Posterior cingulate gyrus (tissue), 11 donors: ENCODE data around the gene TMEM132D.
"Not testable (repeated sequence)": the region's sequence is repeated elsewhere in the genome, so short reads cannot be mapped to it uniquely, and the experiment has no call there.

ENCODE experiments used
- DNase-seq, 10 donors: peaks; one replicate each; pipeline versions ENCODE4 v3.0.0 to v3.0.0-alpha.2; 2020 to 2021; ENCODE audit warnings: mixed read lengths in 3 of 10
- intact Hi-C: fragments of 100-400 bp; cut with DNase I; formaldehyde crosslinking; loops from one replicate; pipeline ENCODE4 v1.15.1; 2023

The TMEM132D gene

DNA sequence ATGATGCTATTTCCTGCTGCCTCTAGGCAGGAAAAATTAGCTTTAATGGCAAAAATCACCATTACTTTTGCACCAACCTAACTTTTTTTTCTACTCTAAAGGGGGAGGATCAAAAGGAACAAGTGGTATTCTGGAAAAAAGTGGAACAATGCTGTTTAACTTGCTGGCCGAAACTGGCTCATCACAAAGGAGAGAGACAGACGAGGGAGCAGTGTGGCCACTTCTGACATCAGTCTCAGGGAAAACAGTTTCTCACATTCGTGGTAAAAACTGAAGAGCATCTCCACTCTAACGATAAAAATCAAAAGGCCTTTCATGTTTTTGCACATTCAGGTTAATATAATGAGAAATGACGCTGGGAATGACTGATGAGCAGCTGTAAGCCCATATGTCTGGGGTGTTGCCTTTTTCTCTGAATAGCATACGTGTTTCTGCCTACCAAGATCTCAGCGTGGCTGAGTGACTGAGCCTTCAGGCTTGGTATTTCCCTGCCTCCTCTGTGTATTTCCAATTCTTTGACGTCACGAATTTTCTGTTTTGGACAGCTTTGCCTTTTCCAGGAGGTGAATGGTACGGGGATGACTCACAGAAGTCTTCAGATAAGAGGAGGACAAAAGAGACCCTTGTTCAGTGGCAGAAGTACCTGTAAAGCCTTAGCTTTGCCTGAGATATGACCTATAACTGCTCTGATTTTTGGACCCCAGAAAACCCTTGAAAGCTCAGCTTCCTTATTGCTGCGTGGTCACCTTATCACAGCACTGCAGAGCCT lies 691.8 kb downstream of the TMEM132D start:
- intact Hi-C loops: no loop called here
- no peak for DNase-seq

DNA sequence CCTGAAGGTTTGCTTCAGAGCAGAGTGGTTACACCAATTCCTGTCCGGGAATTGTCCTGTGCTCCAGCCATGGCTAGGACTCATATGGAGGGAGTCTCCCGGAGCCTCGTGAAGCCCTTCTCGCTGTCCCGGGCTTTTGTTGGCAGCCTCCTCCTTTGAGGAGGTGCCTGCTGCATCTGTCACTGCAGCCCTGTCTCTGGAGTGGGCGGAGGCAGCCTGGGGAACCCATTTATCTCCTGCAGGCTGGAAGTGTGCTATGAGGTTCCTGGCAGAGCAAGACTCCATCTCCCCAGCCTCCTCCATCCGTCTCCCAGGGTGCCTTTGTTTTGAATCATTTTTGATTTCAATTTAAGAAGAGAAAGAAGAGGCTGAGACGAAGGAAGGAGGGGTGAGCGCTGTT lies 695.3 kb downstream of the TMEM132D start:
- intact Hi-C loops: no loop called here
- peak in 8 of 10 donors; percentile 39 to 93 (median 58) for DNase-seq

DNA sequence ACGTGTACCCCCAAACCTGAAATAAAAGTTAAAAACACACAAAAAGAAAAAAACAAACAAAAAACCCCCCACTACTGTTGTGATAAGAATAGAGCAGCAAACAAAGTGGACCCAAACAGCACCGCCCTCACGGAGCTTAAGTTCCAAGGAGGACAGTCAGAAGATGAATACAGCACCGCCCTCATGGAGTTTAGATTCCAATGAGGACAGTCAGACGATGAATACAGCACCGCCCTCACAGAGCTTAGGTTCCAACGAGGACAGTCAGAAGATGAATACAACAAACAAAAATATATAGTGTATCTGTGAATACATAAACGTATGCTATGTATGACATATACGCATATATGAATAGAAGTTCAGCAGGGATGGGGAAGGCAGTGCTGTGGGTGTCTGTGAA lies 696.7 kb downstream of the TMEM132D start:
- DNase-seq: no peak
- intact Hi-C loops: no loop called here

DNA sequence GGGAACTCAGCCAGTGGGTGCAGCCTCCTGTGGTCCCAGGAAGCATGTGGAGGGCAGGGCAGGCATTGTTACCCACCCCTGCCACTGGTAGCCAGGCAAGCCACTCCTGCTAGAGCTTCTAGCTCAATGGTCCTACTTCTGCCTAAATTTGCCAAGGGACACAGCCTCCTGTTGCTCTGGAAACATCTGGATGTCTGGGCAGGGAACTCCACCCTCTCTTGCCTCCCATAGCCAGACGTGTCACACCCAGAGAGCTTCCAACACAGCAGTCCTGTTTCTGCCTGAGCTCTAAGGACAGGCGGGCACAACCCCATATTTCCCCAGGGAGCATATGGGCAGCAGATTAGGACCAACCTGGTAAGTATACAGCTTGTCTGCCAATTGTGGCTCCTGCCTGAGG lies 700.4 kb downstream of the TMEM132D start:
- intact Hi-C loops: no loop called here
- DNase-seq: no peak

DNA sequence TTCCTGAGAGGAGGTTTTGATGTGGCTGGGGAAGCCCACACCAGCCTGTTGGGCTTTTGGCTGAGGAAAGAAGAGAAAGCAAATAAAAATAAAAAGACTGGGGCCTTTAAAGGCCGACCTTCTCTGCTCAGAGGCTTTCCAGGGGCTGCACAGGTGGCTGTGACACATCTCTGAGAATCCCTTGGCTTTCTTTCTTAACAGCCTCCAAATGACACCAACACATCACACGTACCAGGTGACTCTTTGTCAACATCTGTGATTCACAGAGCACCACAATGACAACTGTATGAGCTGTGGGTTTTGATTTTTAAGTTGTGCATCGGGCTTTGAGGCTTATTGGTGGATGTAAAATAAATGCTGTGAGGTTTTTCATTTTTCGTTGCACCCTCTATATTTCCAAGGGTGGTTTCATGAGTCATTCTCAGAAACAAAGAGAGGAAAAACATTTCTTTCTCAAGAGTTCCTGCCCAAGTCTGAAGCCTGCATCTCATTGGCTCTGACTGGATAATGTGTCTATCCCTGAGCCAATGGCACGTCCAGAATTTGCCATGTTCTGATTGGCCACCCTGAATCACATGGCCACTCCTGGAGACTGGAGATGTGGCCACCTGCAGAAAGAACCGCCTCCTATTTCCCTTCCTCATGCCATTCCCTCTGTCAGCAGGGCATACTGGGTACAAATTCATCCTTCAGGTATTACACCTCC lies 701.6 kb downstream of the TMEM132D start:
- intact Hi-C loops: no loop called here
- no peak for DNase-seq

DNA sequence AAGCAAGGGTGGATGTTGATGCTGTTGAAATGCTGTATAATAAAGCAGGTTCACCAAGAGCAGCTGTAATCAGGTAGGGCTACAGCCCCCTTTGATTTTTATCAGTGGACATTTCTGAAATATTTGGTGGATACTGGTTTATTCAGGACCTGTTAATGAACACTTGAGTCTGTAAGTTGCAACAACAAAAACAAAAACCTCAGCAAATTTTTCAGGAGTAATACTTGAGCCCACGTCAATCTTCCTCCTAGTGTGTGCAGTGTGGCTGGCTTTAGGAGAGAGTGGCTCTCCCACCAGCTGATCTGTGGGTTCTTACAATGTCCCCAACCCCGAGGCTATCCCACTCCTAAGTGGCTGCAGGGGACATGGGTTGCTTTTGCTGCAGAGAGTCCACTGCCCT lies 702.8 kb downstream of the TMEM132D start:
- DNase-seq: no peak
- intact Hi-C loops: no loop called here

DNA sequence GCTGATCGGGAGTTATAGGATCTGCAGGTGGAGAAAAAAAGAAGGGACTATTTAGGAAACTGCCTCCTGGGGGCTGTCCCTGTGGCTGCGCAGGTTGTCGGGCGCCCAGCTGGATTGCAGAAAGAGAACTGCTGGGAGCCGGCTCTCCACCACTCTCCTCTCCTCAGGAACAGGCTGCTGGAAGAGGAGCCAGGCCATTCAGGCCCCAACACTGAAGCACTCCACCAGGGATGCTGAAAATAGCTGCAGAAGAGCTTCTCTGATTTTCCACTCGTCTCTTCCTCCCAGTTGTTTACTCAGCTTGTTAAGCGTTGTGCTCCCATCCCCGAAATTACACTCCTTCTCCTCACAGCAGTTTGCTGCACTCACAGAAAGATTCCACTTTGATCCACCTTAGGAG lies 703.2 kb downstream of the TMEM132D start:
- no peak for DNase-seq
- intact Hi-C loops: no loop called here

DNA sequence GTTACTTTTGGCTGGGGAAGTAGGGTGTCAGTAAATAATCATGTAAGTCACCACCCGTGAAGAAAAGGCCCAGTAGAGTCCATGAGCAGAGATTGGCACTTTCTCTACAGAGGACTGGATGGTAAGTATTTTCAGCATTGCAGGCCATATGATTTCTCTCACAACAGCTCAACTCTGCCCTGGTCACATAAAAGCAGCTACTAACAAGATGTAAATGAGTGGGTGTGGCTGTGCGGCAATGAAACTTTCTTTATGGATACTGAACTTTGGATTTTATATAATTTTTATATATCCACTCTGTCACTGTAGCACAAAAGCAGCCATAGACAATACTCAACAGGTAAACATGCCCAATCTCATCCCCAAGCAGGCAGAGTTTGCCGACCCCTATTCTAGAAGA lies 706.9 kb downstream of the TMEM132D start:
- no peak for DNase-seq
- intact Hi-C loops: no loop called here

DNA sequence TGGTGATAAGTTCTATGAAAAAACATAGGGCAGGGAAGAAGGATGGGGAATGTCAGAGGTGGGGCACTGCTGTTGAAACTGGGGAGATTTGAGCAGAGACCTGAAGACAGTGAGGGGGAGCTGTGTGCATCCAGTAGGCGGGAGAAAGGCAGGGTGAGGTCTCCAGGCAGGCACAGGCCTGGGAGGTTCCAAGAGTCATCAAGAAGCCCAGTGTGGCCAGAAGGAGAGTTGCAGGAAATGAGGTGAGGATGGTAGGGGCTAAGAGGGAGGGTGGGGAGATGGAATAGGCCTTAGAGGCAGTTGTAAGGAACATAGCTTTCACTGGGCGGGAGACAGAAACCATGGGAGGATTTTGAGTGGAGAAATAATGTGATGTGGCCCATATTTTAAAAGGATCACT lies 708.7 kb downstream of the TMEM132D start:
- DNase-seq: no peak
- intact Hi-C loops: no loop called here

DNA sequence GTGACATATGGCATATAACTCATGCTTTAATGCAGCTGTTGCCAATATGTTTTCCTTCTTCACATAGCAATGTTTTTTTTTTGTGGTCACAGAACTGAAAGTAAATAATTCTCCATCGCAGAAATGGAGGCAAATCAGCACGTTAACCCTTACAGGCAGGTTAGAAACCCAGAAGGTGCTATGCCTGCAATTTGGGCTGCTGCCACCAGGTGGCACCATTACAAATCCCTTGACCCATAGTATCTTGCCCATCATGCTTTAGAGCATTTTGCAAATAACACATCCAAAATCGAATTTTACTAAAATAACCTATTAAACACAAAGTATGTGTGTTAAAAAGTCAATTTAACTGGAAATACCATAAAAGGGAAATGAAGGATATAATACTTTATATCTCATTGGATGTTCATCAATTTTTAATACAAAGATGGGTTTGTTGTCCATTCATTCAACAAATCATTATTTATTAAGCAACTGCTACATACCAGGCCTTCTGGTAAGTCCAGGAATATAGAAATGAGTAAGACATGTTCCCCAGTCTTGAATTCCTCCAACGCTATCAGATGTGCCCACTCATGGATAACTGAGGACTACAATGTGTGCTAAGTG lies 710.5 kb downstream of the TMEM132D start:
- intact Hi-C loops: no loop called here
- DNase-seq: no peak

DNA sequence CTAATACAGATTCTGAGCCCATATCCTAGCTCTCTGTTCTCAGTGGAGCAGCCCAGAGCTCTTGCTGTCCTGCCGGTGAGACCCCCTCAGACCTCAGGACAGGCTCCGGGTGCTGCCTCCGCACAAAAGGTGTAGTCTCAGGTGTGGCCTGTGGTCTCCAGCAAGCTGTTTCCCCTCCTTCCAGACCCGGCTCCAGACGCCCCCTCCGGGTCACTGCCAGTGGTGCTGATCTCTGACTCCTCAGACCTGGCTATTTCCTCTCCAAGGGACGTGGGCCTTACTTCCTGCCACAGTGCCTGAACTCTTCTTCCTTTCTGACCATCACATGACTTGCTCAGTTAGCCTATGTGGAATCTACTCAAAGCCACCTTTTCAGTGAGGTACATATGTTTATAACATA lies 713.0 kb downstream of the TMEM132D start:
- no peak for DNase-seq
- intact Hi-C loops: no loop called here

DNA sequence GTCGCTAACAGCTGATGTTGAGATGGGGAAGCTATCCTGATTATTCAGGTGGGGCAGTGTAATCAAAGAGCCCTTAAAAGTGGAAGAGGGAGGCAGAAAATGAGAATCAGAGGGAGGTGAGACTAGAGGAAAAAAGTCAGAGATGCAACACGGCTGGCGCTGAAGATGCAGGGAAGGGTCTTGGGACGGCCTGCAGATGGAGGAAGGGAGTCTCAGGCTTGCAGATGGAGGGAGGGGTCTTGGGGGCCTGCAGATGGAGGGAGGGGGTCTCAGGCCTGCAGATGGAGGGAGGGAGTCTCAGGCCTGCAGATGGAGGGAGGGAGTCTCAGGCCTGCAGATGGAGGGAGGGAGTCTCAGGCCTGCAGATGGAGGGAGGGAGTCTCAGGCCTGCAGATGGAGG lies 713.9 kb downstream of the TMEM132D start:
- DNase-seq, intact Hi-C loops: not testable (repeated sequence)

DNA sequence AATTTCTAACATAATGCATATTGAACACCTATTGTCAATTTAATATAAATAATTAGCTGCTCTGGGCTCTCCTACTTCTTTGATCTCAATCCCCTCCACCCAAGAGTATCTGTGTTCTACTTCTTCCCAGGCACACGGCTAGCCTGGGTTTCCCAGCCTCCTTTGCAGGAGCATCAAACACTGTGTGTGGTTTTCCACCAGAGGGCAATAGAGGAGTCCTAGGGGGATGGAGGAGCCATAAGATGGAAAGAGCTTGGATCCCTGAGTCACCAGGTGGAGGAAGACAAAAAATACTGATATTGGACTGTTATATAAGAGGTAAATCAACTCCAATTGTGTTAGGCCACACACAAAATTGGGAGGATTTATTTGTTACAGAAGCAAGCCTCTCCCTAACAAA lies 716.9 kb downstream of the TMEM132D start:
- no peak for DNase-seq

DNA sequence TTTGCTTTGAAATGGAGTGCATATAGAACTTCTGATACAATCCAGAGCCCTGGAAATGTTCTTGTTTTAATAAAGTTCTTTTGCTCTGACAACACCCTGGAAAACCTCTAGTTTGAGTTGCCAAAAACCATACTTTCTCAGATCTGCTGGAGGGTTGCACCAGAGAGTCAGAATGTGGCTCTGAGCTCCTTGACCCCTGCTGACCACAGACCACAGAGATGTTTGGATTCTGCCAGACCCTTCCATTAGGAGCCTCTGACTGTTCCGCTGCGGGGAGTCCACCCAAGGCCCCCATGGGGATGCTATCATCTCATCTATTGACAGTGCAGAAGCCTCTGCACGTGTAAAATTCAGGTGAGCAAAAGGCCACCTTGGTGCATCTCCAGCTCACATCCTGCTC lies 718.0 kb downstream of the TMEM132D start:
- intact Hi-C loops: no loop called here
- DNase-seq: no peak

More for the DNA sequence above, 716.9 kb downstream of the TMEM132D start:
- intact Hi-C loops: no loop called here

DNA sequence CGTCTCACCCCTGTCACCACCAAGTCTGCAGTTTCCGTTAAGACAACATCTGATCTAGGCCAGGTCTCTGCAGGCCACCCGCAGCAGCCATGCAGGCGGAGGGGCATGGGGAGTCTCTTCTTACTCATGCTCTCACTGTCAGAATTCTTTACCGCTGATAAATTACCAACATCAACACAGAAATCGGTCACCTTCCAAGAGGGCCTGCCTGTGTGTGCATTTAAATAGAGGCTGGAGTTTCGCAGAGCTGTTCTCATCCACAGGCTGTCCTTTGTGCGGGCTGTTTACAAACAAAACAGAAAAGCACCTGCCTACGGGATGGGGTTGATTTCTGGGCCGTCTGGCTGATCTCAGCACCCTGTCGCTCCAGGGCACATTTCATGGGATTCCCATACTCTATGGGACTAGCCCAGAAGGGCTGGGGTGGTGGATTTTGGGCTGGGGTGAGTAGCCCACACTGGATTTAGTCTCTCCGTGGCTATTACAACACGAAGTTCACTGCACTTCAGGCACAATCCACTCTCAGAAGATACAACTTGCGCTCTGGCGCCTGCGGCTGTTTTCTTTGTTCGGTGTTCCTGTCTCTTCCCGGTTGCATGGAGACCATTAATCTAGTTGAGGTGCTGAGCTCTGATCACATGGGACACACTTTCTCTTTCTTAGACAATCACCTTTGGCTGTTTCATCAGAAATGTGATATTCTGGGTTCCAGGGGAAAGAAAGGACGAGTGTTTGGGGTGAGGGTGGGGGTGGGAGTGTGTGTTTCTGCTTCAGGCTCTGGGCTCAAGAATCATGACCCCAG lies 719.5 kb downstream of the TMEM132D start:
- no peak for DNase-seq
- intact Hi-C loops: no loop called here

DNA sequence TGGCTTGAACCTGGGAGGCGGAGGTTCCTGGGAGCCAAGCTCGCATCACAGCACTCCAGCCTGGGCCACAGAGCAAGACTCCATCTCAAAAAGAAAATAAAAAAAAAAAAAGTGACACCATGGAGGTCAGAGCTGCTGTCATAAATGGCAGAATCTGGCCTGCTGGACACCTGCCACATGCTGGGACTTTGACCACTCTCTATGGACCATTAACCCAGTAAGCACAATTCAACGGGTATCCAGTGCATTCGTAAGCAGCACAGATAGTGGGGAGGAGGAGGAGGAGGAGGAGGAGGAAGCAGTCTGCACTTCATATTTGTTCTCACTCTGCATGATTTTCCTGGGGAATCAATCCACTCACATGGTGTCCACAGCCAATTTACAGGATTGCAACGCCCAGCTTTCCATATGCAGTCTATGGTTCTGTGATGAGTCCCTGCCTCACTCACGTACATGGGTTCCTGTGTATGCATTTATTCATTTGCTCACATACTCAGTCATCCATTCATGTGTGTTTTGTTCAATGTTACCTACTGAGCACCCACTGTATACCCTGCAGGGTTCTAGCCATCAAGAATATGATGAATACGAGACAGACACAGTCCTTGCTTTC lies 723.8 kb downstream of the TMEM132D start:
- intact Hi-C loops: no loop called here
- DNase-seq: no peak

DNA sequence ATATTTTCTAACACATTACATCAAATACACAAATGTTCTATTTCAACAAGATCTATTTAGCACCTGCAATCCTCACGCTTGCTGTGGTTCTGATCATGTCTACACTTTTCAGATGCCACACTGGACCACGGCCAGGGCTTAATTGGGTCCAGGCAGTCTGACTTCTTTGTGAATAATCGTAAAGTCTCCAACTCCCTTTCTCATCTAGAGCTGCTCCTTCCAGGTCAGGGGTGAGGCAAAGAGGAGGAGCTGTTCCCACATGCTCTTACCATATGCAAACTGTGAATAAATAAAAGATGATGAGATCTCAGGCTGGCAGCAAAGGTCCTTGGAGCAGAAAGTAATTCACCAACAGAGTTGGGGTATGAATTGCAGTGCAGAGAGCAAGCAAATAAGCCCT lies 733.9 kb downstream of the TMEM132D start:
- intact Hi-C loops: no loop called here
- DNase-seq: no peak

DNA sequence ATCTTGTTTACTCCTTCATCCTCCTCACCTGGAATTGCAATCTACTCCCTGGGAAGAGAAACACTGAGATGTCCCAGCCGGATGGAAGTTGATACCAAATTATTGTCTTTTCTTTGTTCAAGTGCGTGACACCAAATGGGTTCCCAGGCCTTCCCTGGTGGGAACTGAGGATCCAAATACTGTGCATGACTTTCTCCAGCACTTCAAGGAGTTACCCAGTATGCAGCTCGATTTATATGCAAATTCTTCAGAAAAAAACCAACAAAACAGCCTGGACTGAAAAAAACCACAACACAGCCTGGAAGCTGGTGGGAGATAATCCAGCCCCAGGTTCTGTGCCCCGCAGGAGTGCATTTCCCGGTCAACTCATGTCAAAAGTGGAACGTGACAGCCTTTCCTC lies 740.0 kb downstream of the TMEM132D start:
- DNase-seq: no peak
- intact Hi-C loops: no loop called here

DNA sequence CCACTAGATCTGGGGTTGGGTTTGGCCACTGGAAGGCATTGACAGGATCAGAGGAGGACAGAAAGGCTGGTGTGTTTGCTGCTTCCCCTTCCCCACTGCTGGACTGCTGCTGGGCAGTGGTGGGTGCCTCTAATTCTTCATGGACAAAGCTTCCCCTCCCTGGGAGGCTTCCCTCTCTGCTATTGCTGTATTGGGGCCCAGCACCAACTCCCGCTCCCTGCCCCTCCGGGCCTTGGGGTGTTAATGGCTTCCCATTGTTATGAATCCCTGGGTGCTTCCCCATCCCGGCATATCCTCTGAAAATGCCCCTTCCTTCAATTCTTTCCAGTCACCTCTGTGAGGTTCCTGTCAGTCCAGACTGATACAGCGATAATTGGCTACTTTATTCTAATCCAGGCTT lies 740.4 kb downstream of the TMEM132D start:
- intact Hi-C loops: no loop called here
- DNase-seq: no peak

DNA sequence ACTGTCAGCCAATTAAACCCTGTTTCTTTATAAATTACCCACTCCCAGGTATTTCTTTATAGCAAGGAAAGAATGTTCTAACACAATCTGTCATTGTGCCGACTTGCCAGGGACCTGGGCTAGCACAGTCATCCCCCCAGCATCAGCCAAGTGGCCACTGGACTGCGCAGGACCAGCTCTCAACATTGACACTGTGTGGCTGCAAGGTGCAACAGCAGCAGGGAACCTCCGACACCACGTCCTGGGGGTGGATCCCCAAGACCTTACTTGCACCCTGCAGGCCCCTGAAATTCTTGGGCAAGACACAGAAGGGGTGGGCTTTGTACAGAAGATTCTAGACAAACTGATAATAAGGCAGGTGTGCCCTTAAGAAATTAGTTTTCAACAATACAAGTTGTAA lies 741.0 kb downstream of the TMEM132D start:
- DNase-seq: no peak
- intact Hi-C loops: no loop called here

DNA sequence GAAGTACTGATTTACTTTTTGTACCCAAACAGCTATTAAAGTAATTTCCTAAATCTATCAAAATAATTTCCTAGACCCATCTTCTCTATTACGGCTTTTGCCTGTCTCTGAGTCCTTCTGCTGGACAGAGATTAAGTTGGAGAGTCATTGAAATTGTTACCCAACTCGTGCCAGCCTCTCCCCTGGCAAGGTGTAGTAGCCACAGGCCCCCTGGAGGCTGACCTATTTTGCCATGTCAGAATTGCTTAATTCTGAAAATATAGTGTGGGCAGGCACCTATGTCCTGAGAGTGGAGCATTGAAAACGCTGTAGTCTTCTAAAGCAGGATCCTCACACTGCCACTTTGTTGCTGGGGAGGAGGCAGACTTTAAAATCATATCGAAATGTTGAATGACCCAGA lies 742.3 kb downstream of the TMEM132D start:
- DNase-seq: no peak
- intact Hi-C loops: no loop called here
